HG03103 (cell line): ENCODE data around the gene USP32.
"Not testable (repeated sequence)": the region's sequence is repeated elsewhere in the genome, so short reads cannot be mapped to it uniquely, and the experiment has no call there.

Source experiments
- ATAC-seq: cut with Tn5 transposase; IDR thresholded peaks from one replicate; pipeline ENCODE4 v1.9.1; 2021; ENCODE audit warnings: low read depth; ENCODE audit not compliant: unreplicated experiment

USP32 gene

GRCh38 chr17:60247836-60248461 lies 144.0 kb downstream of the USP32 start:
- no peak for ATAC-seq

GRCh38 chr17:60244656-60245055 lies 147.3 kb downstream of the USP32 start:
- no peak for ATAC-seq

GRCh38 chr17:60240290-60240689 lies 151.6 kb downstream of the USP32 start:
- ATAC-seq: no peak

GRCh38 chr17:60231691-60232090 lies 160.2 kb downstream of the USP32 start:
- ATAC-seq: no peak

- ATAC-seq: no peak
Measured at GRCh38 chr17:60231234-60231633, 160.7 kb downstream of the USP32 start.

GRCh38 chr17:60230358-60230757 lies 161.6 kb downstream of the USP32 start:
- no peak for ATAC-seq

- no peak for ATAC-seq
Measured at GRCh38 chr17:60229188-60229802, 162.6 kb downstream of the USP32 start.

- not testable (repeated sequence) for ATAC-seq
Measured at GRCh38 chr17:60227276-60227675, 164.7 kb downstream of the USP32 start.

GRCh38 chr17:60224064-60224463 lies 167.9 kb downstream of the USP32 start:
- ATAC-seq: no peak

- ATAC-seq: no peak
Measured at GRCh38 chr17:60223456-60223855, 168.5 kb downstream of the USP32 start.

- ATAC-seq: not testable (repeated sequence)
Measured at GRCh38 chr17:60218774-60219173, 173.2 kb downstream of the USP32 start.

GRCh38 chr17:60215895-60216294 lies 176.0 kb downstream of the USP32 start:
- ATAC-seq: not testable (repeated sequence)

- not testable (repeated sequence) for ATAC-seq
Measured at GRCh38 chr17:60211282-60211681, 180.7 kb downstream of the USP32 start.

GRCh38 chr17:60208302-60208701 lies 183.6 kb downstream of the USP32 start:
- ATAC-seq: not testable (repeated sequence)

GRCh38 chr17:60205782-60206181 lies 186.2 kb downstream of the USP32 start:
- not testable (repeated sequence) for ATAC-seq

GRCh38 chr17:60198630-60199029 lies 193.3 kb downstream of the USP32 start:
- not testable (repeated sequence) for ATAC-seq

GRCh38 chr17:60194141-60194540 lies 197.8 kb downstream of the USP32 start:
- ATAC-seq: not testable (repeated sequence)

GRCh38 chr17:60193482-60193881 lies 198.5 kb downstream of the USP32 start:
- ATAC-seq: no peak

- not testable (repeated sequence) for ATAC-seq
Measured at GRCh38 chr17:60193032-60193431, 198.9 kb downstream of the USP32 start.

- ATAC-seq: not testable (repeated sequence)
Measured at GRCh38 chr17:60190032-60190431, 201.9 kb downstream of the USP32 start.

- no peak for ATAC-seq
Measured at GRCh38 chr17:60188759-60189158, 203.2 kb downstream of the USP32 start.
